Immature natural killer cell (primary cell): ENCODE data around the gene SLC1A2. TPM values are rescaled to one million over a fixed set of nuclear protein-coding genes. Genes with fewer than 3 reads are reported as not detected.

Source experiments
- DNase-seq, 3 donors: peaks; one replicate each; pipeline ENCODE4 v3.0.0; 2022; ENCODE audit warnings: mixed read lengths in 1 of 3
- H3K27ac Mint-ChIP-seq, 6 donors: one replicate each; pipeline ENCODE4 v1.8.0; 2020; ENCODE audit warnings: mixed read lengths in 6 of 6, mild to moderate bottlenecking in 5 of 6, inconsistent platforms in 4 of 6, moderate library complexity in 3 of 6
- H3K27me3 Mint-ChIP-seq, 3 donors: one replicate each; pipeline ENCODE4 v1.8.0; 2020 to 2021; ENCODE audit warnings: low read depth in 3 of 3, mild to moderate bottlenecking in 3 of 3, mixed read lengths in 3 of 3, moderate library complexity in 3 of 3, inconsistent platforms in 1 of 3
- H3K36me3 Mint-ChIP-seq, 3 donors: one replicate each; pipeline ENCODE4 v1.8.0; 2020; ENCODE audit warnings: mixed read lengths in 3 of 3, inconsistent platforms in 2 of 3, mild to moderate bottlenecking in 2 of 3
- H3K4me1 Mint-ChIP-seq, 2 donors: one replicate each; pipeline ENCODE4 v1.8.0; 2020; ENCODE audit warnings: inconsistent platforms in 2 of 2, mild to moderate bottlenecking in 2 of 2, mixed read lengths in 2 of 2, moderate library complexity in 1 of 2
- H3K4me3 Mint-ChIP-seq, 5 donors: one replicate each; pipeline ENCODE4 v1.8.0; 2020; ENCODE audit warnings: mild to moderate bottlenecking in 5 of 5, mixed read lengths in 5 of 5, inconsistent platforms in 3 of 5, moderate library complexity in 3 of 5
- H3K9me3 Mint-ChIP-seq, 6 donors: one replicate each; pipeline ENCODE4 v1.8.0; 2020; ENCODE audit warnings: mild to moderate bottlenecking in 6 of 6, mixed read lengths in 6 of 6, inconsistent platforms in 4 of 6, moderate library complexity in 3 of 6
- polyA plus RNA-seq, 3 donors: library from polyadenylated mRNA; unstranded; fragments of 300-500 nt; fragmentation: Illumina TruSeq; gene quantifications; one replicate each; pipeline ENCODE4 v1.2.3, GENCODE V29; 2021

SLC1A2 gene
- polyA plus RNA-seq, 3 donors from 2014 or later: 0.03 to 0.06 TPM; not detected in 1

GRCh38 chr11:35298369-35298768 is 121.0 kb downstream of the SLC1A2 start:
- Mint-ChIP-seq H3K9me3 (no peaks in the 10 kb centered on the region), H3K27me3 (peaks cover 0 to 6% (median 2%) of the 10 kb centered on the region in 3 donors), H3K4me3 (no peak overlapping the region), H3K4me1 (peaks cover 0 to under 1% of the 10 kb centered on the region in 2 donors), H3K36me3 (peaks cover 0 to 3% (median 0%) of the 10 kb centered on the region in 3 donors), H3K27ac (no peak overlapping the region)
- DNase-seq: no peak

- Mint-ChIP-seq H3K4me1 (peaks cover 0 to 10% of the 10 kb centered on the region in 2 donors), H3K4me3 (no peak overlapping the region), H3K9me3 (no peaks in the 10 kb centered on the region), H3K27me3 (peaks cover 2 to 6% (median 2%) of the 10 kb centered on the region in 3 donors), H3K27ac (no peak overlapping the region), H3K36me3 (no peaks in the 10 kb centered on the region)
- no peak for DNase-seq
These were observed 123.6 kb downstream of the SLC1A2 start for GRCh38 chr11:35295751-35296150.

- Mint-ChIP-seq H3K36me3 (no peaks in the 10 kb centered on the region), H3K27me3 (peaks cover 2 to 3% (median 2%) of the 10 kb centered on the region in 3 donors), H3K27ac (no peak overlapping the region), H3K9me3 (no peaks in the 10 kb centered on the region), H3K4me3 (no peak overlapping the region), H3K4me1 (peaks cover 0 to 24% of the 10 kb centered on the region in 2 donors)
- DNase-seq: no peak
These were observed 125.7 kb downstream of the SLC1A2 start for GRCh38 chr11:35293699-35294098.

GRCh38 chr11:35293035-35293434 is 126.3 kb downstream of the SLC1A2 start:
- H3K36me3 Mint-ChIP-seq: no peaks in the 10 kb centered on the region
- DNase-seq: no peak
- H3K9me3 Mint-ChIP-seq: no peaks in the 10 kb centered on the region
- H3K4me1 Mint-ChIP-seq: peaks cover 0 to 24% of the 10 kb centered on the region in 2 donors
- peak overlapping the region in 2 of 6 donors; percentile 21 to 34 for H3K27ac Mint-ChIP-seq
- H3K27me3 Mint-ChIP-seq: peaks cover 2 to 3% (median 2%) of the 10 kb centered on the region in 3 donors
- H3K4me3 Mint-ChIP-seq: peak overlapping the region in 1 of 5 donors; percentile 5

- Mint-ChIP-seq H3K4me3 (no peak overlapping the region), H3K9me3 (no peaks in the 10 kb centered on the region), H3K36me3 (no peaks in the 10 kb centered on the region), H3K4me1 (peaks cover 0 to 24% of the 10 kb centered on the region in 2 donors), H3K27ac (peak overlapping the region in 1 of 6 donors; percentile 59), H3K27me3 (peaks cover 2 to 3% (median 2%) of the 10 kb centered on the region in 3 donors)
- no peak for DNase-seq
These were observed 127.1 kb downstream of the SLC1A2 start for GRCh38 chr11:35292279-35292678.

- no peaks in the 10 kb centered on the region for H3K9me3 Mint-ChIP-seq
- H3K27me3 Mint-ChIP-seq: peaks cover 0 to 2% (median 2%) of the 10 kb centered on the region in 3 donors
- no peak overlapping the region for H3K27ac Mint-ChIP-seq
- no peaks in the 10 kb centered on the region for H3K36me3 Mint-ChIP-seq
- DNase-seq: no peak
- H3K4me3 Mint-ChIP-seq: no peak overlapping the region
- H3K4me1 Mint-ChIP-seq: peaks cover 0 to 24% of the 10 kb centered on the region in 2 donors
These were observed 128.5 kb downstream of the SLC1A2 start for GRCh38 chr11:35290876-35291275.

GRCh38 chr11:35289821-35290220 is 129.5 kb downstream of the SLC1A2 start:
- Mint-ChIP-seq H3K36me3 (no peaks in the 10 kb centered on the region), H3K4me1 (peaks cover 0 to 24% of the 10 kb centered on the region in 2 donors), H3K9me3 (no peaks in the 10 kb centered on the region), H3K27ac (no peak overlapping the region), H3K4me3 (no peak overlapping the region), H3K27me3 (peaks cover 0 to 2% (median 2%) of the 10 kb centered on the region in 3 donors)
- DNase-seq: no peak

- H3K4me3 Mint-ChIP-seq: no peak overlapping the region
- peak overlapping the region in 1 of 6 donors; percentile 37 for H3K27ac Mint-ChIP-seq
- DNase-seq: no peak
- no peaks in the 10 kb centered on the region for H3K36me3 Mint-ChIP-seq
- peaks cover 0 to 24% of the 10 kb centered on the region in 2 donors for H3K4me1 Mint-ChIP-seq
- H3K27me3 Mint-ChIP-seq: peaks cover 0 to 2% (median 2%) of the 10 kb centered on the region in 3 donors
- no peaks in the 10 kb centered on the region for H3K9me3 Mint-ChIP-seq
These were observed 130.4 kb downstream of the SLC1A2 start for GRCh38 chr11:35288817-35289541.

GRCh38 chr11:35288309-35288708 is 131.0 kb downstream of the SLC1A2 start:
- H3K4me3 Mint-ChIP-seq: no peak overlapping the region
- peaks cover 0 to 2% (median 2%) of the 10 kb centered on the region in 3 donors for H3K27me3 Mint-ChIP-seq
- H3K9me3 Mint-ChIP-seq: no peaks in the 10 kb centered on the region
- H3K36me3 Mint-ChIP-seq: no peaks in the 10 kb centered on the region
- no peak overlapping the region for H3K27ac Mint-ChIP-seq
- no peak for DNase-seq
- H3K4me1 Mint-ChIP-seq: peaks cover 0 to 23% of the 10 kb centered on the region in 2 donors

- Mint-ChIP-seq H3K4me1 (peaks cover 3 to 21% of the 10 kb centered on the region in 2 donors), H3K27me3 (peaks cover 0 to 2% (median 0%) of the 10 kb centered on the region in 3 donors), H3K9me3 (no peaks in the 10 kb centered on the region), H3K27ac (no peak overlapping the region), H3K36me3 (no peaks in the 10 kb centered on the region), H3K4me3 (no peak overlapping the region)
- no peak for DNase-seq
These were observed 131.9 kb downstream of the SLC1A2 start for GRCh38 chr11:35287344-35287890.

- DNase-seq: no peak
- H3K27ac Mint-ChIP-seq: no peak overlapping the region
- peaks cover 3 to 25% of the 10 kb centered on the region in 2 donors for H3K4me1 Mint-ChIP-seq
- no peaks in the 10 kb centered on the region for H3K36me3 Mint-ChIP-seq
- H3K27me3 Mint-ChIP-seq: peaks cover 0 to 2% (median 0%) of the 10 kb centered on the region in 3 donors
- no peaks in the 10 kb centered on the region for H3K9me3 Mint-ChIP-seq
- H3K4me3 Mint-ChIP-seq: no peak overlapping the region
These were observed 133.2 kb downstream of the SLC1A2 start for GRCh38 chr11:35286126-35286525.

- DNase-seq: no peak
- H3K27ac Mint-ChIP-seq: no peak overlapping the region
- peaks cover 3 to 25% of the 10 kb centered on the region in 2 donors for H3K4me1 Mint-ChIP-seq
- H3K36me3 Mint-ChIP-seq: no peaks in the 10 kb centered on the region
- H3K4me3 Mint-ChIP-seq: no peak overlapping the region
- H3K9me3 Mint-ChIP-seq: no peaks in the 10 kb centered on the region
- H3K27me3 Mint-ChIP-seq: peaks cover 0 to 2% (median 2%) of the 10 kb centered on the region in 3 donors
These were observed 133.9 kb downstream of the SLC1A2 start for GRCh38 chr11:35285471-35285870.

- Mint-ChIP-seq H3K4me3 (no peak overlapping the region), H3K27ac (peak overlapping the region in 1 of 6 donors; percentile 1), H3K4me1 (peaks cover 3 to 11% of the 10 kb centered on the region in 2 donors), H3K9me3 (no peaks in the 10 kb centered on the region), H3K36me3 (peaks cover 0 to 3% (median 0%) of the 10 kb centered on the region in 3 donors), H3K27me3 (peaks cover 0 to 4% (median 2%) of the 10 kb centered on the region in 3 donors)
- no peak for DNase-seq
These were observed 137.0 kb downstream of the SLC1A2 start for GRCh38 chr11:35282221-35282882.

- Mint-ChIP-seq H3K27ac (no peak overlapping the region), H3K36me3 (peaks cover 0 to 3% (median 0%) of the 10 kb centered on the region in 3 donors), H3K4me3 (no peak overlapping the region), H3K9me3 (no peaks in the 10 kb centered on the region), H3K27me3 (peaks cover 0 to 4% (median 2%) of the 10 kb centered on the region in 3 donors), H3K4me1 (peaks cover 3 to 12% of the 10 kb centered on the region in 2 donors)
- DNase-seq: no peak
These were observed 138.1 kb downstream of the SLC1A2 start for GRCh38 chr11:35281169-35281688.
